Ishikawa (cell line): ENCODE data around the gene CD300E.

Experiments
- CEBPB ChIP-seq: IDR thresholded peaks from 2 replicates; pipeline ENCODE4 v1.6.1; 2012
- CREB1 ChIP-seq: IDR thresholded peaks from 2 replicates; pipeline ENCODE4 v1.6.1; 2012; ENCODE audit warnings: low read depth
- EP300 ChIP-seq: IDR thresholded peaks from 2 replicates; pipeline ENCODE4 v1.6.1; 2012; ENCODE audit warnings: borderline replicate concordance
- MAX ChIP-seq: IDR thresholded peaks from 2 replicates; pipeline ENCODE4 v1.6.1; 2012
- RAD21 ChIP-seq: IDR thresholded peaks from 2 replicates; pipeline ENCODE4 v1.6.1; 2012; ENCODE audit warnings: low read depth
- TAF1 ChIP-seq: IDR thresholded peaks from 2 replicates; pipeline ENCODE4 v1.6.1; 2012; ENCODE audit warnings: low read depth, mild to moderate bottlenecking
- TCF12 ChIP-seq: IDR thresholded peaks from 2 replicates; pipeline ENCODE4 v1.6.1; 2012; ENCODE audit warnings: low read depth
- TEAD4 ChIP-seq: IDR thresholded peaks from 2 replicates; pipeline ENCODE4 v1.6.1; 2012
- ZBTB7A ChIP-seq: IDR thresholded peaks from 2 replicates; pipeline ENCODE4 v1.6.1; 2012; ENCODE audit warnings: low read depth

GRCh38 chr17:74568106-74568873 is 55.2 kb downstream of the CD300E start:
- TF ChIP-seq CREB1 (no peak), CEBPB (no peak), TCF12 (no peak), TAF1 (no peak), TEAD4 (no peak), EP300 (no peak), MAX (no peak), RAD21 (no peak), ZBTB7A (no peak)
